Stimulated activated CD8-positive, alpha-beta memory T cell treated with anti-CD3 and anti-CD28 coated beads, Interleukin-2, amount 100 ng/mL, for 48 hours (primary cell): ENCODE data around the gene USP13.
"Not testable (repeated sequence)": the region's sequence is repeated elsewhere in the genome, so short reads cannot be mapped to it uniquely, and the experiment has no call there.

ENCODE experiments used
- DNase-seq, 2 donors: peaks; one replicate each; pipeline ENCODE4 v3.0.0-alpha.2; 2020; ENCODE audit warnings: low read depth in 2 of 2

Gene USP13

DNA sequence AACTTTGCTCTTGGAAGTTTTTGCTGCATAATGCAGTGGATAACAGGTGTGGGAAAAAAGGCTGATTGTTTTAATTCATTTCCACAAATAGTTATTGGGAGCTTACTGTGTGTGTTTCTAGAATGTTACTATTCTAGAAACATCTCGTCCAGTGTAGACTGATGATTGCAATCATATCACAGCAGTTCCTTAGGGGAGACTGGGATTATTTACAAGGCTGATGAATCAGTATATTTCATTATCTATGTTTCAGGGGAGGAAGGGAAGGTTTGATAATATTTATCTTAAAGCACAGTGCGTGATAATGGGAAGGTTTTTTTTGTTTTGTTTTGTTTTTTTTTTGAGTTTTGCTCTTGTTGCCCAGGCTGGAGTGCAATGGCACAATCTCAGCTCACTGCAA lies 2.4 kb downstream of the USP13 start:
- DNase-seq: no peak

DNA sequence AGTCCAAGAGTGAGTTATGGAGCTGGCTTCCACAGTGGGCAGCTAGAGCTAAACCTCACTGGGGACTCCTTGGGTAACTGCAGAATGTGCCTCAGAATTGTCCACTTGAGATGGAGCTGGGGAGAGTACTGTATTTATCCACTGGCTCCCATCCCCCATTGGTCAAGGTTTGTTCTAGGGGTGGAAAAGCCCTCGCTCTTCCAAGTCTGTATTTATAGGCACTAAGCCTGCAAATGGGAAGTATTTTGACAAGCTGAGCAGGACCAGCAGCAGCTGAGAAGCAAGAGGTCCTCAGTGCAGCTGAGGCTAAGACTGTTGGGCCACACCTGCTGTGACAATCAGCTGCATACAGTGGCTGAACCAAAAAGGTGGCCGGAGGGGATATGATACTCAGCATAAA lies 5.8 kb downstream of the USP13 start:
- no peak for DNase-seq

DNA sequence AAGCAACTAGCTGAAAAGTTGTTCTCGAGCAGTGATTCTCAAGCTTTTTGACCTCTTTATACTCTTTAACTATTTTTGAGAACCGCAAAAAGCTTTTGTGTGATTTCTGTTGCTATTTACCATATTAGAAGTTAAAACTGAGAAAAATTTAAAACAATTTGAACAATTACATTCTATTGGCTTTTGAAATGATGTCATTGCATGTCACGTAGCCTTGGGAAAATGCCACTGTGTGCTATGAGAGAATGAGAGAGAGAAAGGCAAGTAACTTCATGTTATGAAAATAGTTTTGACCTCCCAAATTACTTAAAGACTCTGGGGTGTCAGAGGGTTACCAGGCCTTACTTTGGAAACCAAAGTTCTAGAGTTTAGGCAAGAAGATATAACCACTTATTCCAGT lies 8.0 kb downstream of the USP13 start:
- no peak for DNase-seq

GRCh38 chr3:179661777-179662176 lies 8.9 kb downstream of the USP13 start:
- no peak for DNase-seq

GRCh38 chr3:179663093-179663492 lies 10.3 kb downstream of the USP13 start:
- no peak for DNase-seq

DNA sequence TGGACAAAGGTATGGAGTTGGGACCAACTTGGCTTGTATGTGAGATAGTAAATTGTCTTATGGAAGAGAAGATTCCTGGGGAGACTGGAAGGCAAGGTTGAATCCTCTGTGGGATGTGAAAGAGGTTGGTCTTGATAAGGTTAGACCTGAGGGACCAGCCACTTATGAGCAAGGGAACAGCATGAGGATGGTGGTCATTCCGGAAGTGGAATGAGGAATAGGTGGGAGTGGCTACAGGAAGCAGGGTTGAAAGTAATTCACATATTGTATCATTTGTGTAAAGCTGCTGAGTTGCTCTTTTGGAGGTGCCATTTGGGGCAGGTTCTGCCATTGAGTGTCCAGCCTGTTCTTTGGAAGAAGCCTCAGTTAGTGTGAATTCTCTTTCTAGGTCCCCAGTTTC lies 13.2 kb downstream of the USP13 start:
- DNase-seq: no peak

- DNase-seq: no peak
Observed at GRCh38 chr3:179666436-179667035, 13.7 kb downstream of the USP13 start.

GRCh38 chr3:179668429-179668828 lies 15.6 kb downstream of the USP13 start:
- DNase-seq: no peak

GRCh38 chr3:179670311-179670710 lies 17.5 kb downstream of the USP13 start:
- no peak for DNase-seq

DNA sequence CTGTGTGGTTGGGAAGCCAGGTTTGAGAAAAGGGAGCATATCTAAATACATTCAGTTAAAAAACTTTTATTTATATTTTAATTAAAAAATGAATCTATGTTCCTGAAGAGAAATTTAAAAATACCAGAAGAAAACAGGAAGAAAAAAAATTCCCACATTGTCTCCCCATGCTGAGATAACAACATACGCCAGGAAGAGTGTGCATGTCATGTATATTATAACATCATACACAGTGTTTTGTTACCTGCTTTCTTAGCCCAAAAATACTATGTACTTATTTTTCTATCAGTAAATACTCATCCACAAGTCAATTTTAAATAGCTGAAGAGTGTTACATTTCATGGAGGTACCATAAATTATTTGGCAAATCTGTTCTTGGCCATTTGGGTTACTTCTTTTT lies 18.5 kb downstream of the USP13 start:
- DNase-seq: no peak

- no peak for DNase-seq
Observed at GRCh38 chr3:179671747-179672242, 19.0 kb downstream of the USP13 start.

DNA sequence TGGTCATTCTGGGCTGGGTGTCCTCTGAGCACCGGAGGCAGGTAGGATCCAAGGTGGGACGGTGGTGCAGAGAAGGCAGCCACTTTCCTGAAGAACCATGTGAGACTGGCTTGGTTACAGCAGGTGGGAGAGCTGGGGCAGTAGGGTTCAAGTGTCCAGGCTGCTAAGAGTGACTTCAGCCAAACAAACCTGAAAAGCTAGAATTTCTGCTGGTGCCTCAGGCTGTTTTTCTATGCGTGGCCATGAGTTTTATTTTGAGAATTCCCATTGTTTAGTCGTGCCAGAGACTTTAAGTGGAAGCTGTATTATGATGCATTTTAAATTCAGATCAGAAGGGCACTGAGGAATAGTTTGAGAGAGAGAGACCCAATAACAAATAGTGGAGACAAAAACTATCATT lies 20.1 kb downstream of the USP13 start:
- DNase-seq: no peak

GRCh38 chr3:179673523-179673922 lies 20.7 kb downstream of the USP13 start:
- no peak for DNase-seq

DNA sequence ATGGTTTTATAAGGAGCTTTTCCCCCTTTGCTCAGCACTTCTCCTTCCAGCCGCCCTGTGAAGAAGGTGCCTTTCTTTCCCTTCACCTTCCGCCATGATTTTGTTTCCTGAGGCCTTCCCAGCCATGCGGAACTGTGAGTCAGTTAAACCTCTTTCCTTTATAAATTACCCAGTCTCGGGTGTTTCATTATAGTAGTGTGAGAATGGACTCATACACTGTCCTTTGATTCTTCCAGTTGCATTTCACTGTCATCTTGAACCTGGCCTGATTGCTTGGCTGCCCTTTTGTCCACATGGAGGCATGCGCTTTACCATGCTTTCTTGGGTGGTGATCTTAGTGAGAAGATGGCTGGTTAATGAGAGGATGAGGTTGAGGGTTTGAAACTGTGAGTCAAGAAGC lies 23.2 kb downstream of the USP13 start:
- DNase-seq: no peak

GRCh38 chr3:179677884-179678283 lies 25.0 kb downstream of the USP13 start:
- no peak for DNase-seq

DNA sequence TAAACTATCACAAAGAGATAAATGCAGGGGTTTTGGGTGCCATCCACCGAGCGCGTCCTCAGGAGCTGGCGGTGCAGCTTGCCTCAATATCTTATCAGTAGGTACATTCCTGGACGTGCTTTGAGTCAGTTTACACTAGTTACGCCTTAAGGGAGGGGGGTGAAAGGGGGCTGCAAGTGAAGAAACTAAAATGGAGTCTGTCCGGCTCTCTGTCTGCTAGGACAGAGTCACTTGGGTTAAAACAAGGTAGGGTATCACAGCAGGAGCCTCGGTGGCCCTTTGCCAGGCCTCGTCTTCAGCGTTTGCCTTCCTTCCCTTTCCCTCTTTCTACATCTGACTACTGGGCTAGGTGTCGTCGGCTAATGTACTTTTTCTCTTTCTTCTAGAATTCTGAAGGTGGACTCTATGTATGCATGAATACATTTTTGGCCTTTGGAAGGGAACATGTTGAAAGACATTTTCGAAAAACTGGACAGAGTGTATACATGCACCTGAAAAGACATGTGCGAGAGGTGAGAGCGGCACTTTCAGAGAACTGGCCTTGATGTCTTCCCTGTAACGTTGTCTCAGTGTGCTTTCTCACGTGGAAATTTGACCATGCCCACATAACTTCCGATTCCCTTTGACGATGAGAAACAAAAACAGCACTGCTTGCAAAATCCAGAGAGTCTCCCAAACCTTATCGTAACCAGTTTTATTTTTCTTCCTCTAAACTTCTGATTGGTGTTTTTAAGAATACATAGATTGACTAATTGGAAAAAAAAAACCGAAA lies 28.8 kb downstream of the USP13 start:
- no peak for DNase-seq

DNA sequence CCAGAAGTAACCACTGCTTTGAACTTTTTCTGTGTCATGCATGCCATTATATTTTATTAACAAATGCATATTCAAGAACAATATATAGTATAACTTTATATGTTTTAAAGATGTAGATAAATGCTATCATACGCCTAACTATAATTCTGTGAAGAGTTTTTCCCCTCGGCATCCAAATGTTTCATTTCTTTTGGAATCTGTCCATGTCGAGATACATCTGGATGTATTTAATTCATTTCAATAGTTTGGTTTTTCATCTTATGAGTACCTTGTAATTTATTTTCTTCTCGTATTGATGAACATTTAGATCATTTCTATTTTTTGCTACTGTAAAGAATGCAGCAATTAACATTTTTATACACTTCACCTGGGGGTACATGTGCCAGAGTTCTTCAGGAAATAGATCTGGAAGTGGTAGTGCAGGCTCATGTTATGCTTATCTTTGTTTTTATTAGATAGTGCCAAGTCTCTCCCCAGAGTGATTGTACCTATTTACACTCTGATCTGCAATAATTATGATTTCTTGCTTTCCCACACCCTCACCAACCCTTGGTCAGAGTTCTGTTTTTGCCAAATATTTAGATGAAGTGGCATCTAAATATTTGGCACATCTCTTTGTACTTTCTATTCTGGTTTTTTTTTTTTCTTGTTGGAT lies 29.7 kb downstream of the USP13 start:
- no peak for DNase-seq

DNA sequence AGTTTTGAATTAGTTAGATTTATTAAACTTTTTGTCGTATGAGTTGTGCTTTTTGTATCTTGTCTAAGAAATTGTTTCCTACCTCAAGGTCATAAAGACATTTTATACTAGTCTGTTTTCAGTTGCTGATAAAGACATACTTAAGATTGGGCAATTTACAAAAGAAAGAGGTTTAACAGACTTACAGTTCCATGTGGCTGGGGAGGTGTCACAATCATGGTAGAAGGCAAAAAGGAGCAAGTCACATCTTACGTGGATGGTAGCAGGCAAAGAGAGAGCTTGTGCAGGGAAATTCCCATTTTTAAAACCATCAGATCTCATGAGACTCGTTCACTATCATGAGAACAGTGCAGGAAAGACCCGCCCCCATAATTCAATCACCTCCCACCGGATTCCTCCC lies 30.4 kb downstream of the USP13 start:
- not testable (repeated sequence) for DNase-seq

- DNase-seq: no peak
Observed at GRCh38 chr3:179687967-179688535, 35.2 kb downstream of the USP13 start.

- DNase-seq: no peak
Observed at GRCh38 chr3:179688850-179689249, 36.0 kb downstream of the USP13 start.

GRCh38 chr3:179694731-179695130 lies 41.9 kb downstream of the USP13 start:
- DNase-seq: no peak

DNA sequence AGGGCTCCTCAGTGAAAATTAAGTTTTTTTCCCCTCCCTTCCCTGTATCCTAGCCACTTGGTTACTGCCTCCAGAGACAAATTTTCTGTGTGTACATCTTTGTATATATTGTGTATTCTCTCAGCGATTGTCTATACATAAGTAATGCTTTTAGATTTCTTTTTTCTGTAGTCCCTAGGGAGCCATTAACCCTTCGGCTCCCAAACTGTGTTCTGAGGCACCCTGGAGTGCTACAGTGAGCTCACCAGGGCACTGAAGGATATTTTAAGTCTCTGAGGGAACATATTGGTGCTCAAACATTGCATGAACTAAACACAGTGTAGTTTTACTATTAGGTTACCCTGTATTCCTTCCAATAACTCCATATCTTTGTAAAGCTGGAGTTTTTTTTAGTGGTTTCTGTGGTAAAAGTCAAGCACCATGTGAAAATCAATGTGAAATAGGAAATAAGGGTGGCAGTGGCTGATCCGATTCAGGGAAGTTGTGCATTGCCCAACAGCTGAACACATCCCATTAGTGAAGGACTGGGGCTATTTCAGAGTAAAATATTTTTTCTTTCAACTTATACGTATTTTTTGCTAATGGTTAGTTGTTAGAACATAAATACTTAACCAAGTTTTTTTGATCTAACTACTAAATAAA lies 43.0 kb downstream of the USP13 start:
- no peak for DNase-seq
